Stimulated activated CD8-positive, alpha-beta memory T cell treated with anti-CD3 and anti-CD28 coated beads, Interleukin-4, amount 100 ng/mL, for 48 hours (primary cell): ENCODE results near the gene NUMBL.

Source experiments
- DNase-seq: peaks from one replicate; pipeline ENCODE4 v3.0.0-alpha.2; 2020

Gene NUMBL

DNA sequence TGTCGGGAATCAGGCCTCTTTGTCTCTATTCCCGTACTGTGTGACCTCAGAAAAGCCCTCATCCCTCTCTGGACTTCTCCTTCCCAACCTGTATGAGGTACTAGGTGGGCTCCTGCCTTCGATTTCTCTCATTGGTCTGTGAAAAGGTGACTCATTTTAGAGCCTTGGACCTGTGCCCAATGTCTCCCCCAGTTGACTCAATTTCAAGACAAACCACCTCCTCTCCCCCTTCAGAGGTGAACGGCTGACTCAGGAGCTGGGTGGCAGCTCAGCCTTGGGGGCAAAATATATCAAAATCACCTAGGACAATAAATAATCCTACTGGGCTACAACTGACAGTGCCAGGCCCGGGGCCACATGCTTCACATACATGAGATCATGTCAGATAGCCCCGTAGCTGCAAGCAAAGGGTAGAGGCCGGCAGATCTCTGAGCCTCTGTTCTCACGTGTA lies 25.6 kb upstream of the NUMBL start:
- peak; percentile 84 for DNase-seq

DNA sequence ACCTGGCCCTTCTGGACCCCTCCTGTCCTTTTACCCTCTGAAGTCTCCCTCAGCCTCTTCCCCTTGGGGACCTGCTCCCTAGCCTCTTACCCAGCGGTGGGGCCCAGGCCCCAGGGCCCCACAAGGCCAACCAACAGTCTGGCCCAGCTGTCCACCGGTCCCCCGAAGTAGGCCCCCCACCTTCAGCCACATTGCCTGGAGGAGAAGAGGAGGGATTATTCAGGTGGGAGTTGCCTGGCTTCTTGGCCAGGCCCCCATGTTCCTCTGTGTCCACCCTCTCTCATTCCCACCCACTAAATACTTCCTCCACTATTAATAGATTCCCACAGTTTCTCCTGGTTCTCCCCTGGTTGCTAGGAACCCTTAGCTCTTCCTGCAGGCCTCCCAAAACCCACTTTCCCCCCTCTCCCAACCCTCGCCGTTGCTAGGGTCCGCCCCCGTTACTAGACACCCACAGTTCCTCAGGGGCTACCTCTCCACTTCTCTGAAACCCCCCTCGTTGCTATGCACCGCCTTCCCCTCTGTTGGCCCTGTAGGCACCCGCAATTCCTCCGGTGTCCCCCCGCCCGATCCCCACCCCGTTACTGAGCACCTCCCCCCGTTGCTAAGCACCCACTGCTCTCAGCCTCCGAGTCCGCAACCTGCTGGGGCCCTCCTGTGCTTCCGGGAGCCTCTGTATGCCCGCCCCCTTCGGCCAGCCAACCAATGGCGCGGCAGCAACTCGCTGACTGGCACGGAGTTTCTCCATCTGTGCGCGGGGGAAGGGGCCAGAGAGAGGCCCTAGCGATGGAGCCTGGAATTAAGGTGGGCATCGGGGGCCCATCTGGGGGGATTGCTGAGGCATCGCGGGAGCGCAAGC lies 24.2 kb upstream of the NUMBL start:
- DNase-seq = peak; percentile 96

DNA sequence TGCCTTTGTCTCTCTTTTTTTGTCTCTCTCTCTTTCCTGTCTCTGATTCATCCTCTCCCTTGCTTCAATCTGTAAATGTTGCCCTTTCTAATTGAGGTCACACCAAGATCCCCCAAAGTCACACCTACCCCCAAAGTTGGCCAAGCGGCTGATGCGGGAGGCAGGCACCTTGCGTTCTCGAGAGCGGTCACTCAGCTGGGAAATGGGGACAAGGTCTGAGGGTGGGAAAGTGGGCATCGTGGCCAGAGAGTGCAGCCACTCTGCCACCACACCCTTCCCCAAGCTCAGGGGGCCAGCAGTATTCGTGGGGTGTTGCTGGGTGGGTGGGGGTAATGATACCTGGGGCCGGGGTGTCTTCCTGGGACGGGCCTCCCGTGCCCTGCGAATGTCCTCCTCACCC lies 23.5 kb upstream of the NUMBL start:
- no peak for DNase-seq

DNA sequence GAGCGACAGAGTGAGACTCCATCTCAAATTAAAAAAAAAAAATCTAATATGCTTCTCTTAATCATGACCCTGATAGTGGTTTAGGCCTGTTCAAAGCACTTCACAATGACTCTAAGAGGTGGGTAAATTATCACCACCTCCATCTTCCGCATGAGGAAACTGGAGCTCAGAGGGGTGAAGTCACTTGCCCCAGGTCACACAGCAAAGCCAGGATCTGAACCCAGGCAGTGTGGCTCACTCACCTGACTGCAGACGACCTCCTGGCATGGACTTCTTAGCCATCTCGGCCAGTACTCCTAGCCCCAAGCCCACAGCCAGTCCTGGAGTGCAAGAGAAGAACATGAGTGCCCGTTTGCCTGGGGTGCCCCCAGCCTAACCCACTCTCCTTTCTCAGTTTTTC lies 19.4 kb upstream of the NUMBL start:
- no peak for DNase-seq

DNA sequence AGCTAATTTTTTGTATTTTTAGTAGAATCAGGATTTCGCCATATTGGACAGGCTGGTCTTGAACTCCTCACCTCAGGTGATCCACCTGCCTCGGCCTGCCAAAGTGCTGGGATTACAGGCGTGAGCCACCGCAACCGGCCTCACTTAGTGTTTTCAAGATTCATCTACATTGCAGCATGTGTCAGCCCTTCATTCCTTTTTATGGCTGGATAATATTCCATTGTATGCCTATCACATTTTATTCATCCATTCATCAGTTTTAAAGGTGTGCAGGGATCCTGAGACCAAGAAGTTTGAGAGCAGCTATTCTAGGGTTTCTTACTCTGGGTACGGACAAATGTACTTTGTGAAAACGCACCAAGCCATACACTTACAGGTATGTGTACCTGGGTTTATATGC lies 17.2 kb upstream of the NUMBL start:
- DNase-seq = no peak

DNA sequence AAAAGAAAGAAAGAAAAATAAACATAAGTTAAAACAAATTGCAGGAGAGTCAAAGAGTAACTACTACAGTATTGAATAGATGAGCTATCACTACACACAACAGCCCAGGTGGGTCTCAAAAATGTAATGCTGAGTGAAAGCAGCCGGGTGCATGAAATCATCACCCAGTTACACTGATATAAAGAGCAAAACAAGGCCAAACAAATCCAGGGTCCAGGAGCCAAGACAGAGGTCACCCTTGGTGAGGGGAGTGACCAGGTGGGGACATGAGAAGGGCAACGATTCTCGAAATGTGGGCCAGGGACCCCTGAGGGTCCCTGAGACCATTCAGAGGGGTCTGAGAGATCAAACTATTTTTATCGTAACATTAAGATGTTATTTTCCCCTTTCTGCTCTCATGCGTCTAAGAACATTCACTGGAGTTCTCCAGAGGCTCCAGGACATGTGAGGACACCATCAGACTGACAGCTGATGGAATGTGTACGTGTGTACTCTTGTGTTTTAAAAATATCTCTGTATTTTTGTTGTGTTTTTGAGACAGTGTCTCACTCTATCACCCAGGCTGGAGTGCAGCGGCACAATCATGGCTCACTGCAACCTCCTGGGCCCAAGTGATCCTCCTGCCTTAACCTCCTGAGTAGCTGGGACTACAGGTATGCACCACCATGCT lies 15.6 kb upstream of the NUMBL start:
- DNase-seq = no peak

DNA sequence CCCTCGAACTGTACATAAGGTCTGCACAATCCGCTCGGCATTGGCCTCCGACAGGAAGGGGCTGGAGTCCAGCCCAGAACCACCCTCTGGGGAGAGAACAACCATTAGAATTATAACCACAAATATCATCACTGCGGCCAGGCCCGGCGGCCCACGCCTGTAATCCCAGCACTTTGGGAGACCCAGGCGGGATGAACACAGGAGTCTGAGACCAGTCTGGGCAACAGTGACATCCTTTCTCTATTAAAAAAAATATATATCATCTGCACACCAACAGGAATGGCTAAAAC lies 14.9 kb upstream of the NUMBL start:
- DNase-seq = no peak

DNA sequence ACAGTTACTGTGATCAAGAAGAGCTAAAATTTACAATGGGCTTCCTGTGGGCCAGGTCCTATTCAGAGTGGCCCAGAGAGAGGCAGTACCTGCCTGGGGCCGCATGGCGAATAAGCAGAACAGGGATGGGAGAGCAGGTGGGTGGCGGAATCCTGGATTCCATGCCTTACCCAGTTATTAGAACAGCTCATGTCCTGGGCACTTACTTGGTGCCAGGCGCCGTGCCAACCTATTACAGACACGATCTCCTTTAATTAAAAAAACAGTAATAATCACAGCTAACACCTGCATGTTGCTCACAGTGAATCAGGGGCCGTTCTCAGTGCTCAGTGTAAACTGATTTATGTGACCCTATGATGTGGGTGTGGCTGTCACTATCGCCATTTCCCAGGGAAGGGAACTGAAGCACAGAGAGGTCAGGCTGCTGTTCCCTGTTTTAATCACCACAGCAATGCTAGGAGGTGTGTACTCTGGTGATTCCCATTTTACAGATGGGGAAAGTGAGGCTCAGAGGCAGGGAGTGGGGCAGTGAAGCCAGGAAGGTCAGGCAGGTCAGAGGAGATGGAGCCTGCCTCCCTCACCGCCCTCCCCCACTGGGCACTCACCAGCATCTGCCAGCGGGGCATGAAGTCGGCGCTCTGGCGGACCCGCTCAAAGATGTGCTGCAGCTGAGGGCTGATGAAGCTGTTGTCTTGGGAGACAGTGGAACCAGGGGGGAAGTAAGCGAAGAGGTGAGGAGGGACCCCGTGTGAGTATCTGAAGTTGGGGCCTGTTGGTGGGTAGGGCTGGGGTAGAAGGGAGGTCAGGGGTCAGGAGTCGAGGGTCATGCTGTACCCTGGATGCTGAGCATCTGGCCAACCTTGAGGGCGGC lies 14.3 kb upstream of the NUMBL start:
- DNase-seq = no peak

DNA sequence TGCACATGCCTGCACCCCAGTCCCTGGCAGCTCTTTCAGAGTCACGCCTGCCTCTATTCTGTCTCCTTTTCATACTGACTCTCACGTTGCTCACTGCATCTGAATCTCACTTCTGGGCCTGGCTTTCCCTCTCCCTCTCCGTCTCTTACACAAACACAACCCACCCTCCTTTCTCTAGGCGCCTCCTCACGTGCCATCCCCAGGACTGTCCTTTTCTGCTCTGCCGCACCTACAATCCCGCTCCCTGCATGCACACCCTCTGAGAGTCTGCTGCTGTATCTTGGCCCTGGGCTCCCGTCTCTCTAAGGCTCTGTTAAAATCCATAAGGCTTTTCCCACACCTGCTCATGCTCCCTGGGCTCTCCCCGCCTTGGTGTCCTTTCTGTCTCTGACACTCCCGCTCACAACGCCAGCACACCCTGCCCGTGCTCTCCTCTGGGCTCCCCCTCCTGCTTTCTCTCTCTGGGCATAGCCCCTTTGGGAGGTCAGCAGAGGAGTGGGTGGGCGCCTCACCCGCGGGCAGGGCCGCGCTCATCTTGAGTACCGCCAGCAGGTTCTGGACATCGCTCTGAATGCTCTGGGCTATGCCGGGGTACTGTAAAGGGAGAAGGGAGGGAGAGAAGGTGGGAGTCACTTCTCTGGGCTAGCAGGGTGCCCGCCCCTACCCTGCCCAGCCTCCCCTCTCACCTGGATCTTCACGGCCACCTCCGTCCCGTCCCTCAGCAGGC lies 12.7 kb upstream of the NUMBL start:
- DNase-seq = no peak

DNA sequence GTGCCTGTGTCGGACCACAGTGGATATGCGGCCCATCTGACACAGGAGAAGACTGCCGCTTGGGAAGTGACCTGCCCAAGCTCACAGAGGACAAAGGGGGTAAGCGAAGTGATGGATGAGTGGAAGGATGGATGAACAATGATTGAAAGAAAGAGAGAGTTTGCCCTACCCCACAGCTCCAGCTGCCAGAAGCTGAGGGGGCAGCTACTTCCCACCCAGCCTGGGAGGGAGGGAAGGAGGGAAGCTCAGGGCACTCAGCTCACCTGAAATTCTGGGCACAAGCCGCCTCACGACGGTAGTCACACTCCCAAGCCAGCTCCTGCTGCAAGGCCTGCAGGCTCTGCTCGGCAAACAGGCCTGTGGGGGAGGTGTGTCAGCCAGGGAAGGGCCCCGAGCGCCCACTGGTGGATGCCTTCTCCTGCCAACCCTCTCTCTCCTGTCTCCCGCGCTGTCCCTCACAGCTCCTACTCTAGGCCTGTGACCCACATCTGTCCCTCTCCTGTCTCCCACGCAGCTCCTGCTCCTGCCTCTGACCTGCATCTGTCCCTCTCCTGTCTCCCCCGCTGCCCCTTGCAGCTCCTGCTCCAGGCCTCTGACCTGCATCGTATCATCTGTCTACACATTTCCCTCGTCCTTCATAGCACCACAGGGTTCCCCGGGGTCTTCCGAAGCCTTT lies 12.0 kb upstream of the NUMBL start:
- DNase-seq = no peak

DNA sequence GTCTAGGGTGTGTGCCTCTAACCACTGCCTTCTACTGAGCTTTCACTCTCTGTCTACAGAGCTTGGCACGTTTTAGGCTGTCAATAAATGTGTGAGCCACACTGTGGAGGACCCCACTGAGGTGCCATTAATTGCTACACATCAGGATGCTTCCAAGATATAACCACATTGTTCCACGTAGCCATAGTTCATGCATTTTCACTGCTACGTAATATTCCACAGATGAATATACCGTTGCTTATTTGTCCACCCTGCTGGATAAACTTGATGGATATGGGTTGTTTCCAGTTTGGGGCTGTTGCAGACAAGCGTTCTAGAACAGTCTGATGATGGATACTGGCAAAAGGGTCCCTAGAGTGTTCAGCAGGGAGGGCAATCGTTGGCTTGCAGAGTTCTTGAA lies 11.3 kb upstream of the NUMBL start:
- no peak for DNase-seq

DNA sequence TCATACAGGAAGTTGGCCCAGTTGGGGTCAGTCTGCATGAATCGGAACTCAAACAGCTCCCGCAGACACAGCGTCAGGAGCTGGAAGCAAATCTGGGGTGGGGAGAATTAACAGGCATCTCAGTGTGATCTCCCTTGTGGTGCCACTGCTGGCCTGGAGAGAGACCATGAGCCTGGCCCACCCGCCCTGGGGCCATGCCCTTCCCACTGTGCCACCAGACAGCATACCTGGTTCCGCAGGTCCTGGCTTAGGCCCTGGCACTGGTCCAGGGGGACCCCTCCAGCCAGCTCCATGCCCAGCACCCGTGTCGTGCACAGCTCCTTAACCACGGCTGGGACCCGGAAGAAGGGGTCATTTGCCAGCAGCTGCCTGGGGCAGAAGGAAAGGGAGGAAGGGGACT lies 9.6 kb upstream of the NUMBL start:
- no peak for DNase-seq

DNA sequence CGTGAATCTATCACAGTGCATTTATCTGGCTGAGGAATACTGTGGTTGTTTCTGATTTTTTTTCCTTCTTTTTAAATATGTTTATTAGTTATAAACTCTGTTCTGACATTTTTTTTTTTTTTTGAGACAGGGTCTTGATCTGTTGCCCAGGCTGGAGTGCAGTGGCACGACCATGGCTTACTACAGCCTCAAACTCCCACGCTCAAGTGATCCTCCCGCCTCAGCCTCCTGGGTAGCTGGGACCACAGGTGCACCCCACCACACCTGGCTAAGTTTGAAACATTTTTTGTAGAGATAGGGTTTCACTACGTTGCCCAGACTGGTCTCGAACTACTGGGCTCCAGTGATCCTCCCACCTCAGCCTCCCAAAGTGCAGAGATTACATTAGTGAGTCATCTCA lies 6.6 kb upstream of the NUMBL start:
- no peak for DNase-seq

DNA sequence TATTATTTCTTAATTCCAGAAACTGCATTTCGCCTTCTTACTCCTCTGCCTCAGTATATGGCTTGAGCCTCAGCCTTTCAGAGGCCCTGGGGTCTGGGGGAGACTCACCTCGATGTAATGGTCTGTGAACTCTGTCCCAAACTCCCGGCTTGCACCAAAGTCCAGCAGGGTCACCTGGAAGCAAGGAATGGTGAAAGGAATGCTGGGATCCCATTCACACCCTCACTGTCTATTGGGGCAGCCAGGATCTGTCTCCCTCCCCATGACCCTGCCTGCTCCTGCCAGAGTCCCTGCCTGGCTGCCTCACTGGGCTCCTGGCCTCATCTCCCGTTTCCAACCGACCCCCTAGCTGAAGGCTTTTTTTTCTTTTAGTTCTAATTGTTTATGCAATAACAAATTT lies 5.4 kb upstream of the NUMBL start:
- DNase-seq = no peak

DNA sequence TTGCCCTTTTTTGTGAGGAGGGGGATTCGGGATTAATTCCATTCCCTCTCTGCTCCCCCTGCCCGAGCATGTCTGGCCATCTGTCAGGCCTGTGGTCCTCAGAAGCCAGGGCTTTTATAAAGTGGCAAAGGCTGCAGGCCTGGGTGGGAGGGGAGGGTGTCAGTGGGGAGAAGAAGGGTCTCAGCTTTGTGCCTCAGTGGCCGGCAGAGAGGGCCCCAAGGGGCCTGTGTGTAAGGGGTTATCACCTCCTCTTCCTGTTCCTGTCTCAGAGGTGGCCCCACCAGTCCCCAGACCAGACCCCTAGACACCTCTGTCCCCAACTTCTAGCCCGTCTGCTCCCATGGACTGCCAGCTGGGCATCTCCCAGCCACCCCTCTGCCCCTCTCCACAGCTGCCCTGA lies 3.4 kb upstream of the NUMBL start:
- DNase-seq = no peak

DNA sequence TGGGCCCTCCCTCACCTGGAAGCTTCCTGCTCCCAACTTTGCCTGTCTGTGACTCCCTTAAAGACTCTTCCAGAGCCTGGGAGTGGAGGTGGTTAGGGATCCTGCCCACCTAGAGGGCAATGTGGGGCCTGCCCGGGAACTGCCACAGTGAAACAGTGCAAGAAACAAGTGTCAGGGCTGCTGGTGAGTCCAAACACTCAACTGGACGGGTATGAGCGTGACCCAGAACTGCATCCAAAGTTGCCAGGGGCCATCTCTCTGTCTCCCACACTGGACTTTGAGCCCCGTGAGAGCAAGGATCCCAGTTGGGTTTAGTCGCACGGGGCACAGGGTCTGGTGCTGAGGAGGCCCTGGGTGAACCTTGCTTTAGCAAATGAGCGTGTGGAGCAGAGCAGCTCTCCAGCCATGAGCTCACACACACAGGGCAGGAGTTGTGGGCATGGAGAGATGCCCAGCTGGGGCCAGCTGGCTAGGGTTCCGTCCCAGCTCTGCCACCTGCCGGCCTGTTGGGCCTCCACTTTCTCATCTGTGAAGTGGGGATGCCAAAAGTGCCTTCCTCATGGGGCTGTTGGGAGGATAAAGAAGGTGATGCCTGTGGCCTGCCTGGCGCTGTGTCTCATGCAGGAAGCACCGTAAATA lies 2.8 kb upstream of the NUMBL start:
- DNase-seq = no peak

DNA sequence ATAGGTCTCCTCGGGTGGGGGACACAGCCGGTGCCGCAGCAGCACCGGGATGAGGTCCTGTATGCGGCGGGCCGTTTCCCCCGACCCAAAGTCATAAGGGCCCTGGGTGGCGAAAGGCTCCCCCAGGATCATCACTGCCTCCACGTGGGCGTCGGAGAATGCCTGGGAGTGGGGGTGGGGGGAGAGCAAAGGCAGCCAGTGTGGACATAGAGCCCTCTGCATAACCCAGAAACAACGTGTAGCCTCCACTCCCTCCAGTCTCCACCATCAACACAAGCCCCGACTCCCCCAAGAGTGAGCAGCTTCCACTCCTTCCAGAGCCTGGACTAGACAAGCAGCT lies 1.7 kb upstream of the NUMBL start:
- no peak for DNase-seq

DNA sequence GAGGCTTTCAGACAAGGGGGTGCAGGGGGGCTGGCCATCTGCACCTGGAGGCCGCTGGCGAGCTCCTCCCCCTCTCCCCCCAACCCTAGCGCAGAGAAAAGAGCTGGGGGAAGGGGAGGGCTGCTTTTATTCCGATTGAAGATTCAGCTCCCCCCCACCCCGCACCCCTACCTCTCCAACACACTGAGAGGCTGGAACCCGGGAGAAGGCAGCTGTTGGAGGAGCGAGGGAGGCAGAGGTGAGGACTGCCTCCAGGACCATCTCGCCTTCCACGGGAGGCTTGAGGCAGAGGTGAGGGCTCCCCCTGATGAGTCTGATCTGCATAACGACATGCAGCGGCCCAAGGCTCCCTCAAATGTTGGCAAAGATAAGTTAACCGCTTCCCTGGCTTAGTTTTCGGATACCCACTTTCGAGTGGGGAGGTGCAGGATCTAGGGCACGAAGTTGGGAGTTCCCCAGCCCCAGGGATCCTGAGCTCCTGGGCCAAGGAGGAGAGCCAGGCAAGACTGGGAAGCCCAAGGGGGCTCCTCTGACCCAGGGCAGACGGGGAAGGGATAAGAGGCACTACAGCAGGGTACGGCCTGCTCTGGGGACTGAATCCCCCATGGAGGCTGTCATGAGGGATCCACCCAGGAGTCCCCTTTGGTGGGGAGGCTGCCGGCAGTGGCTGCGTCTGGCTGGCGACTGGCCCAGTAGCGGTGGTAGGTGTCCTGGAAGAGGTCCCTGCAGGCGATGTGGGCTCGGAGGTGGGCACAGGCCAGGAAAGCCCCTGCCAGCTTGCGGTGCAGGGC lies 1.2 kb upstream of the NUMBL start:
- DNase-seq = peak; percentile 35

DNA sequence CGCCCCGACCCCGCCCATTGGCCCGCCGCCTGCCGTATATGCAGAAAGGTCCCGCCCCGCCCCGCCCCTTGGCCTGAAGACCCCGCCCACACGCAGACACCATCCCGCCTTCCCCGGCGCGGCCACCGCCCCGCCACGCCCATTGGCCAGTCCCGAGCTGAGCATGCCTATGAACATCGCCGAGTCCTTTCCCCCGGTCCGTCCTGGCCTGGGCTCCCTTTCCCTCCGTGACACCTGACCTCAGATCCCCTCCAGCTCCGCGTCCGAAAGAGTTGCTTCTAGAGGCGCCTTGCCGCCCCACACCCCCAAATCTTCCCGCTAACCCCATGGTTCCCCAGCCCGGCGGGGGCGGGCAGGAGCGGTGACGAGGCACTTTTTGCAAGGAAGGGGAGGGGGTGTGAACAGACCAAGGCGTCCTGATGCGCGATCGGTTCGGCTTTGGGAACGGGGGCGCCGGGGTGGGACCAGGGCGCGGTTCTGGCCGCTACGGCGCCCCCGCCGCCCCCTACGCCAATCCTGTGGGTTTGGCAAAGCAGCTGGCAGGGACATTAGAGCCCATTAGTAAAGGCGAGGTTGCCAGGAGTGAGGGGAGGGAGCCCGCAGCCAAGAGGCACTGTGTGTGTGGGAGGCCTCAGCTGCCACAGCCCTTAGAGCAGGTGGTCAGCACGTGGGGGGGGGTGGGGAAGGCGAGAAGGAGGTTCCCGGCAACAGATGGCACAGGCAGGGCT lies 406 bp upstream of the NUMBL start:
- peak; percentile 92 for DNase-seq

DNA sequence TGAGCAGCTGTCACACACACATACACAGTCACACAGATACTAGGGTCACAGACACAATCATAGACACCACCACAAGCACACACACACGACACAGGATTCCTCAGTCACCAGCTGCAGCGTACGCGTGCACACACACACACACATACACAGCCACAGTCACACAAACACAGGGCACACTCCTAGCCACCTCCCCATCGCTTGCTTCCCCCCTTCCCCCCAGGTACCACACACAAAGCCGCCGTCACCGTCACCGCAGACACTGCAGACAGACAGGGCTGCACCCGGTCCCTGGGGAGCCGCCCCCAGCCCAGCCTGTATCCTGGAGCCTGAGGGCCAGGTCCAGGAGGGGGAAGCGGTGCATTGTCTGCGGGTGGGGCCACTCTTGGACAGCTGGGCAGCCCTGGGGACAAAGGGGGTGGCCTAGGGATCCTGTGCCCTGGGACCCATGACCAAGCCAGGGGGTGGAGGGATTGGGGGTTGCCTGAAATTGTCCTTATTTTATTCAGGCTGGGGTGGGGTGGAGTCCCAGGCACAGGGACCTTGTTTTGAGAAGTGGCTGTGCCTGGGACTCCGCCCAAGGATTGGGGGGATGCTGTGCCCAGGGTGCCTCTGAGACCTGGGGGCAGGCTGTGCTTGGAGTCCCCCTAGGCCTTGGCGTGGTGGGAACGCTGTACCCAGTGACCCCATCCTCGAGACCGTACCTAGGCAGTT lies 957 bp downstream of the NUMBL start:
- DNase-seq = peak; percentile 42
